Measurements from ENCODE around the gene KIF26B.

KIF26B gene

GRCh38 chr1:245753807-245754206 is 599.0 kb downstream of the KIF26B start:
- DNase-seq (ENCODE audit: insufficient read length, low spot score) = no peak
- no peak for FAIRE-seq
- TF ChIP-seq CTCF (IDR thresholded peaks at IDR 0.05; ENCODE audit: insufficient read depth, missing control alignments) = no peak

- TF ChIP-seq CTCF (IDR thresholded peaks at IDR 0.05; ENCODE audit: insufficient read depth, missing control alignments) = no peak
- no peak for FAIRE-seq
- DNase-seq (ENCODE audit: insufficient read length, low spot score) = no peak
Observed at GRCh38 chr1:245754463-245754961, 599.7 kb downstream of the KIF26B start.
